Endothelial cell (in vitro differentiated cells): ENCODE results near the gene FBXL17. TPM values are rescaled to one million over a fixed set of nuclear protein-coding genes. Genes with fewer than 3 reads are reported as not detected.

Experiments used
- DNase-seq: peaks from one replicate; pipeline ENCODE4 v3.0.0; 2021; ENCODE audit warnings: low spot score
- H3K27ac Mint-ChIP-seq: one replicate; pipeline ENCODE4 v1.8.0; 2021; ENCODE audit warnings: mixed read lengths, inconsistent platforms; ENCODE audit not compliant: unreplicated experiment
- H3K27me3 Mint-ChIP-seq: one replicate; pipeline ENCODE4 v1.8.0; 2021; ENCODE audit warnings: mild to moderate bottlenecking, moderate library complexity, mixed read lengths, inconsistent platforms; ENCODE audit not compliant: unreplicated experiment
- H3K36me3 Mint-ChIP-seq: one replicate; pipeline ENCODE4 v1.8.0; 2021; ENCODE audit warnings: mild to moderate bottlenecking, low read depth, mixed read lengths, inconsistent platforms; ENCODE audit not compliant: unreplicated experiment
- H3K4me1 Mint-ChIP-seq: one replicate; pipeline ENCODE4 v1.8.0; 2021; ENCODE audit warnings: mild to moderate bottlenecking, mixed read lengths, inconsistent platforms; ENCODE audit not compliant: unreplicated experiment
- H3K4me3 Mint-ChIP-seq: one replicate; pipeline ENCODE4 v1.8.0; 2021; ENCODE audit warnings: mild to moderate bottlenecking, mixed read lengths, inconsistent platforms; ENCODE audit not compliant: unreplicated experiment
- H3K9me3 Mint-ChIP-seq: one replicate; pipeline ENCODE4 v1.8.0; 2021; ENCODE audit warnings: mixed read lengths, inconsistent platforms; ENCODE audit not compliant: unreplicated experiment
- CTCF ChIP-seq: fragments of 200-600 bp; sonication (generic); IDR thresholded peaks from one replicate; pipeline ENCODE4 v1.5.0; 2021; ENCODE audit warnings: antibody characterized with exemption; ENCODE audit not compliant: unreplicated experiment
- total RNA-seq: library from RNA; stranded (reverse); fragmentation: NEBNext Ultra II Directional; extraction: Animal tissue kit (Norgen Biotek cat#: 25700); gene quantifications from one replicate; pipeline ENCODE4 v1.2.1, GENCODE V29; 2021; ENCODE audit not compliant: unreplicated experiment

The FBXL17 gene
- total RNA-seq, 1 donor from 2014 or later: 14.9 TPM

GRCh38 chr5:107935645-107936044 lies 446.3 kb downstream of the FBXL17 start:
- H3K27me3 Mint-ChIP-seq: peaks cover 3% of the 10 kb centered on the region
- no peaks in the 10 kb centered on the region for H3K36me3 Mint-ChIP-seq
- TF ChIP-seq CTCF: no peak
- no peak overlapping the region for H3K4me3 Mint-ChIP-seq
- H3K4me1 Mint-ChIP-seq: peaks cover 4% of the 10 kb centered on the region
- no peak for DNase-seq
- H3K27ac Mint-ChIP-seq: no peak overlapping the region
- no peaks in the 10 kb centered on the region for H3K9me3 Mint-ChIP-seq

- no peak for TF ChIP-seq CTCF
- no peak overlapping the region for H3K4me3 Mint-ChIP-seq
- H3K27ac Mint-ChIP-seq: no peak overlapping the region
- no peak for DNase-seq
- H3K4me1 Mint-ChIP-seq: peaks cover 4% of the 10 kb centered on the region
- H3K27me3 Mint-ChIP-seq: peaks cover 2% of the 10 kb centered on the region
- H3K36me3 Mint-ChIP-seq: no peaks in the 10 kb centered on the region
- no peaks in the 10 kb centered on the region for H3K9me3 Mint-ChIP-seq
Observed at GRCh38 chr5:107933326-107933725, 448.6 kb downstream of the FBXL17 start.

- Mint-ChIP-seq H3K9me3 (no peaks in the 10 kb centered on the region), H3K27me3 (peaks cover 2% of the 10 kb centered on the region), H3K27ac (no peak overlapping the region), H3K4me3 (no peak overlapping the region), H3K36me3 (no peaks in the 10 kb centered on the region), H3K4me1 (peaks cover 4% of the 10 kb centered on the region)
- no peak for TF ChIP-seq CTCF
- no peak for DNase-seq
Observed at GRCh38 chr5:107930891-107931290, 451.0 kb downstream of the FBXL17 start.

- Mint-ChIP-seq H3K4me3 (no peak overlapping the region), H3K27ac (no peak overlapping the region), H3K9me3 (no peaks in the 10 kb centered on the region), H3K4me1 (peaks cover 4% of the 10 kb centered on the region), H3K27me3 (no peaks in the 10 kb centered on the region), H3K36me3 (no peaks in the 10 kb centered on the region)
- no peak for TF ChIP-seq CTCF
- DNase-seq: no peak
Observed at GRCh38 chr5:107930092-107930491, 451.8 kb downstream of the FBXL17 start.

GRCh38 chr5:107929080-107929479 lies 452.8 kb downstream of the FBXL17 start:
- TF ChIP-seq CTCF: no peak
- Mint-ChIP-seq H3K9me3 (no peaks in the 10 kb centered on the region), H3K4me3 (no peak overlapping the region), H3K27me3 (no peaks in the 10 kb centered on the region), H3K4me1 (peaks cover 4% of the 10 kb centered on the region), H3K36me3 (no peaks in the 10 kb centered on the region), H3K27ac (no peak overlapping the region)
- DNase-seq: no peak
